HUES64 (cell line): ENCODE results near the gene SNAI3.

ENCODE experiments used
- H3K27ac ChIP-seq: 2 replicates; pipeline ENCODE4 v1.7.0; 2013; ENCODE audit warnings: low read depth, low read length, inconsistent platforms
- H3K27me3 ChIP-seq: 2 replicates; pipeline ENCODE4 v1.6.1; 2013; ENCODE audit warnings: mild to moderate bottlenecking, low read length; ENCODE audit not compliant: insufficient read depth
- H3K36me3 ChIP-seq: 2 replicates; pipeline ENCODE4 v1.6.1; 2013; ENCODE audit warnings: mild to moderate bottlenecking, low read length; ENCODE audit not compliant: insufficient read depth
- H3K4me1 ChIP-seq: 2 replicates; pipeline ENCODE4 v1.6.1; 2013; ENCODE audit warnings: mild to moderate bottlenecking, low read length, moderate library complexity; ENCODE audit not compliant: insufficient read depth
- H3K4me3 ChIP-seq: 2 replicates; pipeline ENCODE4 v1.5.1; 2013; ENCODE audit warnings: mild to moderate bottlenecking, low read length, moderate library complexity
- H3K9ac ChIP-seq: 2 replicates; pipeline ENCODE4 v1.6.1; 2013; ENCODE audit warnings: mild to moderate bottlenecking, low read depth, low read length
- H3K9me3 ChIP-seq: 2 replicates; pipeline ENCODE4 v1.6.1; 2013; ENCODE audit warnings: low read depth, low read length; ENCODE audit not compliant: insufficient read depth
- WGBS: fragments of 150-250, 120-280 bp; methylation state at CpG from one replicate; pipeline ENCODE4 v1.1.7; 2013; ENCODE audit warnings: missing lambda C conversion rate; 5-methylcytosine and 5-hydroxymethylcytosine counted together

Gene SNAI3

GRCh38 chr16:88701581-88702370 is 15.5 kb upstream of the SNAI3 start:
- 94% methylated on average over 30 of the region's 30 CpGs for WGBS
- Histone ChIP-seq H3K4me1 (0 out of 2 replicates have a peak, but pooled peaks cover 5% of the 10 kb centered on the region), H3K27ac (no peak overlapping the region), H3K27me3 (no peaks in the 10 kb centered on the region), H3K9ac (no peak overlapping the region), H3K9me3 (no peaks in the 10 kb centered on the region), H3K4me3 (no peak overlapping the region), H3K36me3 (peaks cover 22% of the 10 kb centered on the region)

GRCh38 chr16:88700636-88701482 is 14.6 kb upstream of the SNAI3 start:
- no peaks in the 10 kb centered on the region for H3K27me3 ChIP-seq
- WGBS = 90% methylated on average over 42 of the region's 42 CpGs
- no peak overlapping the region for H3K4me3 ChIP-seq
- H3K9ac ChIP-seq = no peak overlapping the region
- peaks cover 29% of the 10 kb centered on the region for H3K36me3 ChIP-seq
- H3K27ac ChIP-seq = no peak overlapping the region
- no peaks in the 10 kb centered on the region for H3K9me3 ChIP-seq
- H3K4me1 ChIP-seq = 0 out of 2 replicates have a peak, but pooled peaks cover 5% of the 10 kb centered on the region

- no peaks in the 10 kb centered on the region for H3K9me3 ChIP-seq
- no peak overlapping the region for H3K27ac ChIP-seq
- H3K4me3 ChIP-seq = no peak overlapping the region
- 94% methylated on average over 14 of the region's 14 CpGs for WGBS
- H3K9ac ChIP-seq = no peak overlapping the region; the same call in 1 of the 2 replicates
- H3K27me3 ChIP-seq = no peaks in the 10 kb centered on the region
- H3K36me3 ChIP-seq = peaks cover 31% of the 10 kb centered on the region
- 0 out of 2 replicates have a peak, but pooled peaks cover 2% of the 10 kb centered on the region for H3K4me1 ChIP-seq
Measured at GRCh38 chr16:88700322-88700635, 14.0 kb upstream of the SNAI3 start.

- peaks cover 31% of the 10 kb centered on the region for H3K36me3 ChIP-seq
- no peak overlapping the region for H3K9ac ChIP-seq
- no peaks in the 10 kb centered on the region for H3K4me1 ChIP-seq
- no peak overlapping the region for H3K27ac ChIP-seq
- H3K27me3 ChIP-seq = no peaks in the 10 kb centered on the region
- 95% methylated on average over 16 of the region's 16 CpGs for WGBS
- H3K4me3 ChIP-seq = no peak overlapping the region
- no peaks in the 10 kb centered on the region for H3K9me3 ChIP-seq
Measured at GRCh38 chr16:88699180-88699579, 12.9 kb upstream of the SNAI3 start.

- Histone ChIP-seq H3K27me3 (no peaks in the 10 kb centered on the region), H3K4me1 (no peaks in the 10 kb centered on the region), H3K9ac (no peak overlapping the region), H3K4me3 (no peak overlapping the region), H3K27ac (no peak overlapping the region), H3K36me3 (peaks cover 31% of the 10 kb centered on the region), H3K9me3 (no peaks in the 10 kb centered on the region)
- 96% methylated on average over 25 of the region's 25 CpGs for WGBS
Measured at GRCh38 chr16:88698646-88699045, 12.3 kb upstream of the SNAI3 start.

GRCh38 chr16:88697831-88698615 is 11.7 kb upstream of the SNAI3 start:
- H3K9ac ChIP-seq = no peak overlapping the region
- no peak overlapping the region for H3K4me3 ChIP-seq
- H3K27me3 ChIP-seq = no peaks in the 10 kb centered on the region
- WGBS = 93% methylated on average over 37 of the region's 37 CpGs
- no peaks in the 10 kb centered on the region for H3K9me3 ChIP-seq
- peaks cover 31% of the 10 kb centered on the region for H3K36me3 ChIP-seq
- H3K27ac ChIP-seq = no peak overlapping the region
- no peaks in the 10 kb centered on the region for H3K4me1 ChIP-seq

- Histone ChIP-seq H3K27ac (no peak overlapping the region), H3K36me3 (peaks cover 31% of the 10 kb centered on the region), H3K4me3 (no peak overlapping the region), H3K9me3 (no peaks in the 10 kb centered on the region), H3K4me1 (no peaks in the 10 kb centered on the region), H3K9ac (no peak overlapping the region), H3K27me3 (no peaks in the 10 kb centered on the region)
- WGBS = 96% methylated on average over 47 of the region's 47 CpGs
Measured at GRCh38 chr16:88697116-88697830, 11.0 kb upstream of the SNAI3 start.

- Histone ChIP-seq H3K27ac (no peak overlapping the region), H3K36me3 (peaks cover 31% of the 10 kb centered on the region), H3K9ac (no peak overlapping the region), H3K4me3 (no peak overlapping the region), H3K9me3 (no peaks in the 10 kb centered on the region), H3K27me3 (no peaks in the 10 kb centered on the region), H3K4me1 (no peaks in the 10 kb centered on the region)
- 94% methylated on average over 14 of the region's 14 CpGs for WGBS
Measured at GRCh38 chr16:88696441-88696840, 10.1 kb upstream of the SNAI3 start.

- Histone ChIP-seq H3K9me3 (no peaks in the 10 kb centered on the region), H3K4me1 (no peaks in the 10 kb centered on the region), H3K36me3 (peaks cover 31% of the 10 kb centered on the region), H3K27me3 (no peaks in the 10 kb centered on the region), H3K27ac (no peak overlapping the region), H3K4me3 (no peak overlapping the region), H3K9ac (no peak overlapping the region)
- 96% methylated on average over 7 of the region's 7 CpGs for WGBS
Measured at GRCh38 chr16:88695753-88696152, 9.4 kb upstream of the SNAI3 start.

- Histone ChIP-seq H3K27me3 (no peaks in the 10 kb centered on the region), H3K36me3 (peaks cover 31% of the 10 kb centered on the region), H3K27ac (no peak overlapping the region), H3K9me3 (no peaks in the 10 kb centered on the region), H3K4me3 (no peak overlapping the region), H3K4me1 (no peaks in the 10 kb centered on the region), H3K9ac (no peak overlapping the region)
- WGBS = 94% methylated on average over 15 of the region's 15 CpGs
Measured at GRCh38 chr16:88695218-88695617, 8.9 kb upstream of the SNAI3 start.
